ENCODE measurements around the gene B3GNT7. TPM values are rescaled to one million over a fixed set of nuclear protein-coding genes. Genes with fewer than 3 reads are reported as not detected.
"Not testable (repeated sequence)": the region's sequence is repeated elsewhere in the genome, so short reads cannot be mapped to it uniquely, and the experiment has no call there.

B3GNT7 gene
- not detected in 2 replicates for total RNA-seq

GRCh38 chr2:231395188-231396057 lies at the start of gene B3GNT7:
Gene B3GNT7, plus strand, starts transcription at chr2:231395710. Its CDS starts 94 bp downstream, at chr2:231395804.
- Mint-ChIP-seq H3K9me3 (no peaks in the 10 kb centered on the region), H3K27ac (no peak within 1 kb of the TSS), H3K4me3 (peak within 1 kb of the TSS; percentile 33), H3K27me3 (ENCODE audit: insufficient read depth) (peaks cover 28% of the 10 kb centered on the region), H3K4me1 (ENCODE audit: low read depth) (peaks cover 10% of the 10 kb centered on the region), H3K36me3 (ENCODE audit: low read depth) (peaks cover 2% of the 10 kb centered on the region)
- DNase-seq (ENCODE audit: low spot score) = no peak
- intact Hi-C loops (cut with micrococcal nuclease) = no loop called here

GRCh38 chr2:231347081-231347480 lies 48.4 kb upstream of the B3GNT7 start:
- Mint-ChIP-seq H3K36me3 (ENCODE audit: low read depth) (no peaks in the 10 kb centered on the region), H3K4me3 (no peak overlapping the region), H3K9me3 (no peaks in the 10 kb centered on the region), H3K27me3 (ENCODE audit: insufficient read depth) (peaks cover 25% of the 10 kb centered on the region), H3K4me1 (ENCODE audit: low read depth) (no peaks in the 10 kb centered on the region), H3K27ac (no peak overlapping the region)
- no peak for DNase-seq (ENCODE audit: low spot score)
- intact Hi-C loops (cut with micrococcal nuclease) = no loop called here

- intact Hi-C loops (cut with micrococcal nuclease) = no loop called here
- H3K4me3 Mint-ChIP-seq = no peak overlapping the region
- H3K9me3 Mint-ChIP-seq = no peaks in the 10 kb centered on the region
- DNase-seq (ENCODE audit: low spot score) = no peak
- H3K4me1 Mint-ChIP-seq (ENCODE audit: low read depth) = no peaks in the 10 kb centered on the region
- H3K36me3 Mint-ChIP-seq (ENCODE audit: low read depth) = no peaks in the 10 kb centered on the region
- H3K27me3 Mint-ChIP-seq (ENCODE audit: insufficient read depth) = peaks cover 25% of the 10 kb centered on the region
- H3K27ac Mint-ChIP-seq = no peak overlapping the region
Measured at GRCh38 chr2:231347638-231348037, 47.9 kb upstream of the B3GNT7 start.

GRCh38 chr2:231348173-231348572 lies 47.3 kb upstream of the B3GNT7 start:
- Mint-ChIP-seq H3K4me1 (ENCODE audit: low read depth) (no peaks in the 10 kb centered on the region), H3K9me3 (no peaks in the 10 kb centered on the region), H3K36me3 (ENCODE audit: low read depth) (no peaks in the 10 kb centered on the region), H3K27me3 (ENCODE audit: insufficient read depth) (peaks cover 25% of the 10 kb centered on the region), H3K4me3 (no peak overlapping the region), H3K27ac (no peak overlapping the region)
- no peak for DNase-seq (ENCODE audit: low spot score)
- intact Hi-C loops (cut with micrococcal nuclease) = no loop called here

- H3K27ac Mint-ChIP-seq = no peak overlapping the region
- H3K27me3 Mint-ChIP-seq (ENCODE audit: insufficient read depth) = peaks cover 25% of the 10 kb centered on the region
- H3K9me3 Mint-ChIP-seq = no peaks in the 10 kb centered on the region
- no peaks in the 10 kb centered on the region for H3K4me1 Mint-ChIP-seq (ENCODE audit: low read depth)
- intact Hi-C loops (cut with micrococcal nuclease) = no loop called here
- no peak overlapping the region for H3K4me3 Mint-ChIP-seq
- no peaks in the 10 kb centered on the region for H3K36me3 Mint-ChIP-seq (ENCODE audit: low read depth)
- no peak for DNase-seq (ENCODE audit: low spot score)
Measured at GRCh38 chr2:231348704-231349373, 46.7 kb upstream of the B3GNT7 start.

- H3K27ac Mint-ChIP-seq; H3K9me3 Mint-ChIP-seq; H3K4me3 Mint-ChIP-seq; DNase-seq (ENCODE audit: low spot score); H3K4me1 Mint-ChIP-seq (ENCODE audit: low read depth); H3K36me3 Mint-ChIP-seq (ENCODE audit: low read depth); intact Hi-C loops (cut with micrococcal nuclease): not testable (repeated sequence)
- H3K27me3 Mint-ChIP-seq (ENCODE audit: insufficient read depth) = peaks cover 24% of the 10 kb centered on the region
Measured at GRCh38 chr2:231349374-231349735, 46.2 kb upstream of the B3GNT7 start.

- Mint-ChIP-seq H3K36me3 (ENCODE audit: low read depth) (no peaks in the 10 kb centered on the region), H3K4me1 (ENCODE audit: low read depth) (no peaks in the 10 kb centered on the region), H3K27ac (no peak overlapping the region), H3K27me3 (ENCODE audit: insufficient read depth) (peaks cover 18% of the 10 kb centered on the region), H3K9me3 (no peaks in the 10 kb centered on the region), H3K4me3 (no peak overlapping the region)
- intact Hi-C loops (cut with micrococcal nuclease) = no loop called here
- DNase-seq (ENCODE audit: low spot score) = no peak
Measured at GRCh38 chr2:231351648-231352047, 43.9 kb upstream of the B3GNT7 start.

GRCh38 chr2:231353469-231353868 lies 42.0 kb upstream of the B3GNT7 start:
- intact Hi-C loops (cut with micrococcal nuclease) = no loop called here
- H3K9me3 Mint-ChIP-seq = no peaks in the 10 kb centered on the region
- DNase-seq (ENCODE audit: low spot score) = no peak
- peaks cover 9% of the 10 kb centered on the region for H3K27me3 Mint-ChIP-seq (ENCODE audit: insufficient read depth)
- no peaks in the 10 kb centered on the region for H3K36me3 Mint-ChIP-seq (ENCODE audit: low read depth)
- H3K4me1 Mint-ChIP-seq (ENCODE audit: low read depth) = no peaks in the 10 kb centered on the region
- no peak overlapping the region for H3K4me3 Mint-ChIP-seq
- no peak overlapping the region for H3K27ac Mint-ChIP-seq

- no peaks in the 10 kb centered on the region for H3K36me3 Mint-ChIP-seq (ENCODE audit: low read depth)
- no peak overlapping the region for H3K4me3 Mint-ChIP-seq
- H3K27ac Mint-ChIP-seq = no peak overlapping the region
- H3K9me3 Mint-ChIP-seq = no peaks in the 10 kb centered on the region
- intact Hi-C loops (cut with micrococcal nuclease) = no loop called here
- H3K27me3 Mint-ChIP-seq (ENCODE audit: insufficient read depth) = peaks cover 5% of the 10 kb centered on the region
- no peak for DNase-seq (ENCODE audit: low spot score)
- H3K4me1 Mint-ChIP-seq (ENCODE audit: low read depth) = no peaks in the 10 kb centered on the region
Measured at GRCh38 chr2:231355508-231356465, 39.7 kb upstream of the B3GNT7 start.

- Mint-ChIP-seq H3K9me3 (no peaks in the 10 kb centered on the region), H3K4me3 (no peak overlapping the region), H3K27ac (no peak overlapping the region), H3K4me1 (ENCODE audit: low read depth) (no peaks in the 10 kb centered on the region), H3K27me3 (ENCODE audit: insufficient read depth) (peaks cover 5% of the 10 kb centered on the region), H3K36me3 (ENCODE audit: low read depth) (no peaks in the 10 kb centered on the region)
- no peak for DNase-seq (ENCODE audit: low spot score)
- intact Hi-C loops (cut with micrococcal nuclease) = no loop called here
Measured at GRCh38 chr2:231356466-231356844, 39.1 kb upstream of the B3GNT7 start.

GRCh38 chr2:231357048-231357447 lies 38.5 kb upstream of the B3GNT7 start:
- no peaks in the 10 kb centered on the region for H3K36me3 Mint-ChIP-seq (ENCODE audit: low read depth)
- no peak for DNase-seq (ENCODE audit: low spot score)
- no peak overlapping the region for H3K27ac Mint-ChIP-seq
- no peaks in the 10 kb centered on the region for H3K4me1 Mint-ChIP-seq (ENCODE audit: low read depth)
- no peaks in the 10 kb centered on the region for H3K9me3 Mint-ChIP-seq
- peaks cover 2% of the 10 kb centered on the region for H3K27me3 Mint-ChIP-seq (ENCODE audit: insufficient read depth)
- no peak overlapping the region for H3K4me3 Mint-ChIP-seq
- intact Hi-C loops (cut with micrococcal nuclease) = no loop called here

- no peak overlapping the region for H3K4me3 Mint-ChIP-seq
- no peak overlapping the region for H3K27ac Mint-ChIP-seq
- H3K9me3 Mint-ChIP-seq = no peaks in the 10 kb centered on the region
- H3K27me3 Mint-ChIP-seq (ENCODE audit: insufficient read depth) = peaks cover 2% of the 10 kb centered on the region
- H3K4me1 Mint-ChIP-seq (ENCODE audit: low read depth) = peaks cover 8% of the 10 kb centered on the region
- H3K36me3 Mint-ChIP-seq (ENCODE audit: low read depth) = no peaks in the 10 kb centered on the region
- intact Hi-C loops (cut with micrococcal nuclease) = no loop called here
- no peak for DNase-seq (ENCODE audit: low spot score)
Measured at GRCh38 chr2:231357931-231358330, 37.6 kb upstream of the B3GNT7 start.

Data from activated T-helper 1 cell treated with anti-CD3 and anti-CD28 coated beads, Interleukin-12 subunit alpha, Interleukin-12 subunit beta, Interleukin-2, Interleukin-4 antibody, amounts not matched to agents 30 ng/mL and 10 ng/mL and 1 ng/mL, durations not matched to agents 14 hours and 24 hours and 36 hours (primary cell).